SK-N-MC (cell line): ENCODE results near the gene POLK.

Experiments used
- EZH2 ChIP-seq: fragments of 200-600 bp; sonication (generic); IDR thresholded peaks from one replicate; pipeline ENCODE4 v1.6.1; 2017; ENCODE audit warnings: antibody characterized with exemption
- FOXP2 ChIP-seq: optimal IDR thresholded peaks from 2 replicates; pipeline ENCODE3; 2011; ENCODE audit warnings: mild to moderate bottlenecking, moderate library complexity; ENCODE audit not compliant: insufficient read depth; ENCODE audit errors: extremely low read length, control extremely low read depth
- POLR2AphosphoS5 ChIP-seq: IDR thresholded peaks from 2 replicates; pipeline ENCODE4 v1.6.1; 2012; ENCODE audit warnings: mild to moderate bottlenecking, low read depth, low read length, borderline replicate concordance

GRCh38 chr5:75571547-75571946 lies 59.9 kb downstream of the POLK start:
- no peak for TF ChIP-seq EZH2
- no peak for TF ChIP-seq POLR2AphosphoS5
- TF ChIP-seq FOXP2, result no peak
